ENCODE measurements around the gene CLDN6. TPM values are rescaled to one million over a fixed set of nuclear protein-coding genes. Genes with fewer than 3 reads are reported as not detected.

Gene CLDN6
- total and polyA plus RNA-seq, 9 of the 15 experiments (the other 6 are each of a cell fraction or from before 2014, with no cell fraction given), result 0.22 to 0.75 (median 0.38) TPM; not detected in 3

- TF ChIP-seq ZNF253 (CRISPR knock-in tag; conservative IDR thresholded peaks at IDR 0.05), result no peak
- no peak for TF ChIP-seq SRSF9 (IDR thresholded peaks at IDR 0.05; ENCODE audit: borderline replicate concordance, low read depth, low read length)
- peak; percentile 10 for TF ChIP-seq RBBP5 (IDR thresholded peaks at IDR 0.05; ENCODE audit: borderline replicate concordance, insufficient read depth, low read length, poor library complexity, severe bottlenecking)
- no peak for TF ChIP-seq ZNF696 (CRISPR knock-in tag; conservative IDR thresholded peaks at IDR 0.05)
- peak; percentile 37 for TF ChIP-seq ETS2 (tag; IDR thresholded peaks at IDR 0.05; ENCODE audit: borderline replicate concordance, poor library complexity, severe bottlenecking)
- TF ChIP-seq SREBF2 (CRISPR knock-in tag; IDR thresholded peaks at IDR 0.05), result no peak
- peak; percentile 59 for TF ChIP-seq HMGN3 (IDR thresholded peaks at IDR 0.05; ENCODE audit: borderline replicate concordance, extremely low read depth, insufficient read length, low read depth, low read length)
- TF ChIP-seq FOXA1 (IDR thresholded peaks at IDR 0.05; ENCODE audit: borderline replicate concordance), result no peak
- no peak for TF ChIP-seq BCLAF1 (IDR thresholded peaks at IDR 0.05; ENCODE audit: borderline replicate concordance in 1 of 2, control insufficient read depth in 1 of 2, low read depth in 2 of 2, low read length in 1 of 2)
- peak in 1 of 2 experiments; percentile 46; a peak in 1 of 4 replicates for TF ChIP-seq SRF (CRISPR knock-in tag; IDR thresholded peaks at IDR 0.05)
- no peak for TF ChIP-seq AFF1 (IDR thresholded peaks at IDR 0.05; ENCODE audit: low read depth in 1 of 2, partially characterized antibody in 2 of 2)
- no peak for TF ChIP-seq ZZZ3 (IDR thresholded peaks at IDR 0.05)
- no peak for TF ChIP-seq RFX5 (IDR thresholded peaks at IDR 0.05; ENCODE audit: low read depth, low read length)
- TF ChIP-seq HDAC6 (IDR thresholded peaks at IDR 0.05; ENCODE audit: low read depth, low read length), result no peak
- TF ChIP-seq MAFG (tag; conservative IDR thresholded peaks at IDR 0.05), result no peak
These were observed 37.5 kb downstream of the CLDN6 start, which contains the start of gene PKMYT1 (continued) for GRCh38 chr16:2980227-2981176.

Data from K562 (cell line).